ENCODE measurements around the gene P2RY2.
A peak's percentile ranks its signal among the peaks of the same experiment; 100 is the strongest.

Gene P2RY2

GRCh38 chr11:73209892-73210291, 8.2 kb upstream of the P2RY2 start:
- WGBS: 96% methylated on average over 2 of the region's 2 CpGs
- Histone ChIP-seq H3K27me3 (ENCODE audit: insufficient read depth, low read length) (no peaks in the 10 kb centered on the region), H3K27ac (ENCODE audit: low read depth, low read length) (no peak overlapping the region), H3K4me3 (ENCODE audit: low read length) (no peak overlapping the region), H3K9ac (ENCODE audit: low read depth, low read length) (no peak overlapping the region), H3K9me3 (ENCODE audit: insufficient read depth, low read depth, low read length) (no peaks in the 10 kb centered on the region), H3K36me3 (ENCODE audit: insufficient read depth, low read length) (no peaks in the 10 kb centered on the region), H3K4me1 (ENCODE audit: insufficient read depth, low read length) (no peaks in the 10 kb centered on the region)

- Histone ChIP-seq H3K9ac (ENCODE audit: low read depth, low read length) (no peak overlapping the region), H3K27ac (ENCODE audit: low read depth, low read length) (no peak overlapping the region), H3K4me1 (ENCODE audit: insufficient read depth, low read length) (no peaks in the 10 kb centered on the region), H3K9me3 (ENCODE audit: insufficient read depth, low read depth, low read length) (no peaks in the 10 kb centered on the region), H3K27me3 (ENCODE audit: insufficient read depth, low read length) (no peaks in the 10 kb centered on the region; the same call in 1 of the 2 replicates), H3K4me3 (ENCODE audit: low read length) (no peak overlapping the region), H3K36me3 (ENCODE audit: insufficient read depth, low read length) (no peaks in the 10 kb centered on the region)
- 94% methylated on average over 3 of the region's 4 CpGs for WGBS
Observed at GRCh38 chr11:73210916-73211667, 7.0 kb upstream of the P2RY2 start.

- 87% methylated on average over 8 of the region's 8 CpGs for WGBS
- Histone ChIP-seq H3K9me3 (ENCODE audit: insufficient read depth, low read depth, low read length) (no peaks in the 10 kb centered on the region), H3K27ac (ENCODE audit: low read depth, low read length) (no peak overlapping the region)
Observed at GRCh38 chr11:73213196-73214143, 4.6 kb upstream of the P2RY2 start.

GRCh38 chr11:73215191-73216134, 2.6 kb upstream of the P2RY2 start:
- WGBS: 86% methylated on average over 5 of the region's 5 CpGs
- peaks cover 42% of the 10 kb centered on the region for H3K27me3 ChIP-seq (ENCODE audit: insufficient read depth, low read length)
- 0 out of 2 replicates have a peak, but pooled peaks cover 5% of the 10 kb centered on the region for H3K4me1 ChIP-seq (ENCODE audit: insufficient read depth, low read length)
- H3K27ac ChIP-seq (ENCODE audit: low read depth, low read length): no peak overlapping the region
- no peak overlapping the region for H3K9ac ChIP-seq (ENCODE audit: low read depth, low read length)
- no peak overlapping the region for H3K4me3 ChIP-seq (ENCODE audit: low read length)
- no peaks in the 10 kb centered on the region for H3K36me3 ChIP-seq (ENCODE audit: insufficient read depth, low read length)
- H3K9me3 ChIP-seq (ENCODE audit: insufficient read depth, low read depth, low read length): no peaks in the 10 kb centered on the region

More at GRCh38 chr11:73213196-73214143, 4.6 kb upstream of the P2RY2 start:
- peaks cover 22% of the 10 kb centered on the region for H3K27me3 ChIP-seq (ENCODE audit: insufficient read depth, low read length)
- H3K9ac ChIP-seq (ENCODE audit: low read depth, low read length): no peak overlapping the region
- 0 out of 2 replicates have a peak, but pooled peaks cover 5% of the 10 kb centered on the region for H3K4me1 ChIP-seq (ENCODE audit: insufficient read depth, low read length)
- no peaks in the 10 kb centered on the region for H3K36me3 ChIP-seq (ENCODE audit: insufficient read depth, low read length)
- no peak overlapping the region for H3K4me3 ChIP-seq (ENCODE audit: low read length)

- 0 out of 2 replicates have a peak, but pooled peaks cover 5% of the 10 kb centered on the region for H3K4me1 ChIP-seq (ENCODE audit: insufficient read depth, low read length)
- H3K9me3 ChIP-seq (ENCODE audit: insufficient read depth, low read depth, low read length): no peaks in the 10 kb centered on the region
- WGBS: 85% methylated on average over 2 of the region's 2 CpGs
- H3K27me3 ChIP-seq (ENCODE audit: insufficient read depth, low read length): peaks cover 43% of the 10 kb centered on the region
- no peak overlapping the region for H3K4me3 ChIP-seq (ENCODE audit: low read length)
- H3K9ac ChIP-seq (ENCODE audit: low read depth, low read length): no peak overlapping the region
- no peaks in the 10 kb centered on the region for H3K36me3 ChIP-seq (ENCODE audit: insufficient read depth, low read length)
- H3K27ac ChIP-seq (ENCODE audit: low read depth, low read length): no peak overlapping the region
Observed at GRCh38 chr11:73216465-73216864, 1.6 kb upstream of the P2RY2 start.

GRCh38 chr11:73217131-73217809, 811 bp upstream of the P2RY2 start:
- Histone ChIP-seq H3K4me3 (ENCODE audit: low read length) (peak overlapping the region; percentile 70), H3K9ac (ENCODE audit: low read depth, low read length) (no peak overlapping the region), H3K36me3 (ENCODE audit: insufficient read depth, low read length) (no peaks in the 10 kb centered on the region), H3K9me3 (ENCODE audit: insufficient read depth, low read depth, low read length) (no peaks in the 10 kb centered on the region), H3K27me3 (ENCODE audit: insufficient read depth, low read length) (peaks cover 43% of the 10 kb centered on the region), H3K4me1 (ENCODE audit: insufficient read depth, low read length) (0 out of 2 replicates have a peak, but pooled peaks cover 5% of the 10 kb centered on the region), H3K27ac (ENCODE audit: low read depth, low read length) (no peak overlapping the region)
- 83% methylated on average over 15 of the region's 15 CpGs for WGBS

- H3K4me3 ChIP-seq (ENCODE audit: low read length): peak overlapping the region; percentile 70
- H3K36me3 ChIP-seq (ENCODE audit: insufficient read depth, low read length): no peaks in the 10 kb centered on the region
- H3K27me3 ChIP-seq (ENCODE audit: insufficient read depth, low read length): peaks cover 43% of the 10 kb centered on the region
- 32% methylated on average over 14 of the region's 14 CpGs for WGBS
- no peak overlapping the region for H3K27ac ChIP-seq (ENCODE audit: low read depth, low read length)
- 0 out of 2 replicates have a peak, but pooled peaks cover 5% of the 10 kb centered on the region for H3K4me1 ChIP-seq (ENCODE audit: insufficient read depth, low read length)
- no peaks in the 10 kb centered on the region for H3K9me3 ChIP-seq (ENCODE audit: insufficient read depth, low read depth, low read length)
- H3K9ac ChIP-seq (ENCODE audit: low read depth, low read length): peak overlapping the region; percentile 41; the same call in 1 of the 2 replicates
Observed at GRCh38 chr11:73217810-73218105, 323 bp upstream of the P2RY2 start.

GRCh38 chr11:73218830-73219215, 742 bp downstream of the P2RY2 start:
- Histone ChIP-seq H3K4me3 (ENCODE audit: low read length) (peak overlapping the region; percentile 70), H3K9me3 (ENCODE audit: insufficient read depth, low read depth, low read length) (no peaks in the 10 kb centered on the region), H3K27me3 (ENCODE audit: insufficient read depth, low read length) (peaks cover 43% of the 10 kb centered on the region), H3K36me3 (ENCODE audit: insufficient read depth, low read length) (no peaks in the 10 kb centered on the region), H3K4me1 (ENCODE audit: insufficient read depth, low read length) (0 out of 2 replicates have a peak, but pooled peaks cover 5% of the 10 kb centered on the region), H3K9ac (ENCODE audit: low read depth, low read length) (no peak overlapping the region; the same call in 1 of the 2 replicates), H3K27ac (ENCODE audit: low read depth, low read length) (no peak overlapping the region)
- WGBS: 58% methylated on average over 7 of the region's 9 CpGs

GRCh38 chr11:73219396-73220285, 1.6 kb downstream of the P2RY2 start:
- H3K4me1 ChIP-seq (ENCODE audit: insufficient read depth, low read length): 0 out of 2 replicates have a peak, but pooled peaks cover 5% of the 10 kb centered on the region
- 86% methylated on average over 6 of the region's 6 CpGs for WGBS

More at GRCh38 chr11:73219396-73220285, 1.6 kb downstream of the P2RY2 start:
- H3K27ac ChIP-seq (ENCODE audit: low read depth, low read length): no peak overlapping the region
- H3K4me3 ChIP-seq (ENCODE audit: low read length): no peak overlapping the region
- no peak overlapping the region for H3K9ac ChIP-seq (ENCODE audit: low read depth, low read length)
- peaks cover 43% of the 10 kb centered on the region for H3K27me3 ChIP-seq (ENCODE audit: insufficient read depth, low read length)
- no peaks in the 10 kb centered on the region for H3K36me3 ChIP-seq (ENCODE audit: insufficient read depth, low read length)
- no peaks in the 10 kb centered on the region for H3K9me3 ChIP-seq (ENCODE audit: insufficient read depth, low read depth, low read length)

Measured in HUES64 (cell line).